GM23338 (cell line): ENCODE data around the gene RASSF4. TPM values are rescaled to one million over a fixed set of nuclear protein-coding genes. Genes with fewer than 3 reads are reported as not detected.

Experiments
- ATAC-seq: fragments of 200-7000 bp; cut with Tn5 transposase; 3 replicates; pipeline ENCODE4 v1.9.1; 2020
- DNase-seq: peaks from one replicate; pipeline ENCODE4 v3.0.0-alpha.2; 2015; ENCODE audit warnings: low spot score
- H2AFZ ChIP-seq: fragments of 200-600 bp; sonication (generic); 2 replicates; pipeline ENCODE4 v1.8.0; 2016; ENCODE audit warnings: antibody characterized with exemption, mild to moderate bottlenecking, moderate library complexity
- H3F3A ChIP-seq: fragments of 200-600 bp; sonication (generic); replicated peaks from 2 replicates; pipeline ENCODE4 v1.8.0; 2017; ENCODE audit warnings: antibody characterized with exemption, mixed run types, low read depth
- H3K27ac ChIP-seq: fragments of 200-600 bp; sonication (generic); 2 replicates; pipeline ENCODE4 v1.6.1; 2016; ENCODE audit warnings: low read depth
- H3K27me3 ChIP-seq: fragments of 200-600 bp; sonication (generic); 2 replicates; pipeline ENCODE4 v1.8.0; 2016; ENCODE audit warnings: mild to moderate bottlenecking, mixed run types, moderate library complexity; ENCODE audit not compliant: insufficient read depth
- H3K36me3 ChIP-seq: fragments of 200-600 bp; sonication (generic); 2 replicates; pipeline ENCODE4 v1.8.0; 2016; ENCODE audit warnings: mild to moderate bottlenecking; ENCODE audit not compliant: insufficient read depth
- H3K4me1 ChIP-seq: fragments of 200-600 bp; sonication (generic); 2 replicates; pipeline ENCODE4 v1.8.0; 2016; ENCODE audit warnings: mild to moderate bottlenecking, moderate library complexity; ENCODE audit not compliant: insufficient read depth
- H3K4me2 ChIP-seq: fragments of 200-600 bp; sonication (generic); 2 replicates; pipeline ENCODE4 v1.7.1; 2017; ENCODE audit warnings: mixed run types
- H3K4me3 ChIP-seq: fragments of 200-600 bp; sonication (generic); 2 replicates; pipeline ENCODE4 v1.6.1; 2016; ENCODE audit warnings: mixed run types
- H3K79me2 ChIP-seq: fragments of 200-600 bp; sonication (generic); replicated peaks from 2 replicates; pipeline ENCODE4 v1.8.0; 2017; ENCODE audit warnings: mild to moderate bottlenecking; ENCODE audit not compliant: insufficient read depth
- H3K9me2 ChIP-seq: fragments of 200-600 bp; sonication (generic); 2 replicates; pipeline ENCODE4 v1.8.0; 2017; ENCODE audit not compliant: insufficient read depth
- H4K20me1 ChIP-seq: fragments of 200-600 bp; sonication (generic); replicated peaks from 2 replicates; pipeline ENCODE4 v1.8.0; 2017; ENCODE audit warnings: mild to moderate bottlenecking; ENCODE audit not compliant: insufficient read depth
- H3K27ac Mint-ChIP-seq: 2 replicates; pipeline ENCODE4 v1.8.0; 2020; ENCODE audit warnings: inconsistent platforms, mild to moderate bottlenecking, moderate library complexity, mixed read lengths
- H3K27me3 Mint-ChIP-seq: 3 replicates; pipeline ENCODE4 v1.8.0; 2022; ENCODE audit warnings: low read depth, mild to moderate bottlenecking, moderate library complexity, mixed read lengths, inconsistent platforms; ENCODE audit not compliant: insufficient read depth, poor library complexity
- H3K36me3 Mint-ChIP-seq: 3 replicates; pipeline ENCODE4 v1.8.0; 2021; ENCODE audit warnings: low read depth, mild to moderate bottlenecking, inconsistent platforms, moderate library complexity, mixed read lengths
- H3K4me1 Mint-ChIP-seq: 3 replicates; pipeline ENCODE4 v1.8.0; 2020; ENCODE audit warnings: mild to moderate bottlenecking, inconsistent platforms, mixed read lengths
- H3K4me3 Mint-ChIP-seq: 3 replicates; pipeline ENCODE4 v1.8.0; 2021; ENCODE audit warnings: moderate library complexity, mild to moderate bottlenecking, inconsistent platforms, mixed read lengths
- H3K9me3 Mint-ChIP-seq: 3 replicates; pipeline ENCODE4 v1.8.0; 2020; ENCODE audit warnings: moderate library complexity, mild to moderate bottlenecking, inconsistent platforms, mixed read lengths
- CREB1 ChIP-seq: fragments of 250-450 bp; sonication (Bioruptor Pico); IDR thresholded peaks from 2 replicates; pipeline ENCODE4 v1.5.0; 2020; ENCODE audit warnings: low read depth, mild to moderate bottlenecking, moderate library complexity
- EZH2 ChIP-seq: fragments of 200-600 bp; sonication (generic); IDR thresholded peaks from one replicate; pipeline ENCODE4 v1.8.0; 2017; ENCODE audit warnings: antibody characterized with exemption, mild to moderate bottlenecking, low read depth; ENCODE audit not compliant: unreplicated experiment
- JUNB ChIP-seq: IDR thresholded peaks from one replicate; pipeline ENCODE4 v1.6.1; 2016; ENCODE audit warnings: antibody characterized with exemption; ENCODE audit not compliant: unreplicated experiment
- NANOG ChIP-seq: IDR thresholded peaks from 2 replicates; pipeline ENCODE4 v1.6.1; 2016; ENCODE audit warnings: antibody characterized with exemption, borderline replicate concordance
- STAT1 ChIP-seq: IDR thresholded peaks from one replicate; pipeline ENCODE4 v1.6.1; 2016; ENCODE audit warnings: antibody characterized with exemption; ENCODE audit not compliant: unreplicated experiment
- ZNF114 ChIP-seq: fragments of 250-450 bp; sonication (Bioruptor Pico); IDR thresholded peaks from 2 replicates; pipeline ENCODE4 v1.5.0; 2020; ENCODE audit warnings: mild to moderate bottlenecking, moderate library complexity
- ZNF331 ChIP-seq: fragments of 250-450 bp; sonication (Bioruptor Pico); IDR thresholded peaks from 2 replicates; pipeline ENCODE4 v1.5.0; 2020; ENCODE audit warnings: low read depth, mild to moderate bottlenecking, moderate library complexity
- polyA plus RNA-seq: library from polyadenylated mRNA; unstranded; fragments of >200 nt; fragmentation: Nextera tagmentation; extraction: Ambion mirVana; gene quantifications from 2 replicates; pipeline ENCODE4 v1.2.1, GENCODE V29; 2016
- total RNA-seq: library from RNA; depleted of rRNA; stranded (reverse); fragments of >200 nt; shearing (Covaris generic); gene quantifications from 2 replicates; pipeline ENCODE4 v1.2.3, GENCODE V29; 2014
- TF ChIP-seq, protein P1 (sequence below), 2 experiments: fragments of 200-600 bp in 1 of 2; sonication (generic) in 1 of 2; conservative IDR thresholded peaks; 2 replicates each; pipeline versions ENCODE4 v1.5.1 to v1.6.1; 2016 to 2017; ENCODE audit warnings: antibody characterized with exemption in 2 of 2, low read depth in 2 of 2, mild to moderate bottlenecking in 2 of 2, moderate library complexity in 1 of 2
- TF ChIP-seq, protein P2 (sequence below): IDR thresholded peaks from 2 replicates; pipeline ENCODE4 v1.6.1; 2016; ENCODE audit warnings: antibody characterized with exemption
- TF ChIP-seq, protein P3 (sequence below): fragments of 250-450 bp; sonication (Bioruptor Pico); IDR thresholded peaks from 2 replicates; pipeline ENCODE4 v1.5.0; 2020; ENCODE audit warnings: mild to moderate bottlenecking, moderate library complexity

The RASSF4 gene
- total and polyA plus RNA-seq, 2 experiments from 2014 or later: 12.4 to 13.6 TPM

DNA sequence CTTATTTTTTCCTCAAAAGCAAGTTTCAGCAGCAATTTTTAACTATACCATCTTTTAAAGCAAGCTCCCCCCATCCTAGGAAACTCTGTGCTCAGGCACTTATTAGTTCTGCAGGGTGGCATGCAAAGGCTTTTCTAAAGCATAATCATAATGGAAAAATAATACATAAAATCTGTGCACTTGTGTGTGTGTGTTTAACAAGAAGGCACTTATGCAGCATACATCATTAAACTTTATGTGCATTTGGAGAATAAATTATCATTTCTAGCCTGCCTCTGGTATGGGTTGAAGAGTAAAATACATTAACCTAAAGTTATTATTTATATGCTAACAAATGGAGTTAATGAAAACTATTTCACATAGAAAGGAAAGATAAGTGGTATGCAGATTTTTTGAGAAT lies 5.6 kb upstream of the RASSF4 start:
- DNase-seq (no peak), ATAC-seq (no peak)
- Histone ChIP-seq H3K79me2 (no peaks in the 10 kb centered on the region), H2AFZ (no peak overlapping the region), H3F3A (no peaks in the 10 kb centered on the region), H3K36me3 (no peaks in the 10 kb centered on the region), H3K27me3 (no peaks in the 10 kb centered on the region), H3K9me2 (no peaks in the 10 kb centered on the region), H3K4me2 (no peak overlapping the region), H4K20me1 (no peaks in the 10 kb centered on the region), H3K27ac (no peak overlapping the region), H3K4me1 (peaks cover 20% of the 10 kb centered on the region), H3K4me3 (no peak overlapping the region)
- H3K36me3 Mint-ChIP-seq: peaks cover 11% of the 10 kb centered on the region; the same call in 2 of the 3 replicates
- H3K9me3 Mint-ChIP-seq: no peaks in the 10 kb centered on the region; the same call in 2 of the 3 replicates
- no peak overlapping the region for H3K4me3 Mint-ChIP-seq
- H3K4me1 Mint-ChIP-seq: peaks cover 33% of the 10 kb centered on the region
- peaks cover 4% of the 10 kb centered on the region for H3K27me3 Mint-ChIP-seq
- H3K27ac Mint-ChIP-seq: no peak overlapping the region
- TF ChIP-seq ZNF114 (CRISPR knock-in tag) (no peak), STAT1 (no peak), ZNF331 (no peak), EZH2 (no peak), NANOG (no peak), JUNB (no peak), CREB1 (CRISPR knock-in tag) (no peak)
- TF ChIP-seq, protein P1, sequence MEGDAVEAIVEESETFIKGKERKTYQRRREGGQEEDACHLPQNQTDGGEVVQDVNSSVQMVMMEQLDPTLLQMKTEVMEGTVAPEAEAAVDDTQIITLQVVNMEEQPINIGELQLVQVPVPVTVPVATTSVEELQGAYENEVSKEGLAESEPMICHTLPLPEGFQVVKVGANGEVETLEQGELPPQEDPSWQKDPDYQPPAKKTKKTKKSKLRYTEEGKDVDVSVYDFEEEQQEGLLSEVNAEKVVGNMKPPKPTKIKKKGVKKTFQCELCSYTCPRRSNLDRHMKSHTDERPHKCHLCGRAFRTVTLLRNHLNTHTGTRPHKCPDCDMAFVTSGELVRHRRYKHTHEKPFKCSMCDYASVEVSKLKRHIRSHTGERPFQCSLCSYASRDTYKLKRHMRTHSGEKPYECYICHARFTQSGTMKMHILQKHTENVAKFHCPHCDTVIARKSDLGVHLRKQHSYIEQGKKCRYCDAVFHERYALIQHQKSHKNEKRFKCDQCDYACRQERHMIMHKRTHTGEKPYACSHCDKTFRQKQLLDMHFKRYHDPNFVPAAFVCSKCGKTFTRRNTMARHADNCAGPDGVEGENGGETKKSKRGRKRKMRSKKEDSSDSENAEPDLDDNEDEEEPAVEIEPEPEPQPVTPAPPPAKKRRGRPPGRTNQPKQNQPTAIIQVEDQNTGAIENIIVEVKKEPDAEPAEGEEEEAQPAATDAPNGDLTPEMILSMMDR (conservative IDR thresholded peaks at IDR 0.05; ENCODE audit: low read depth in 2 of 2): no peak
- TF ChIP-seq, protein P2, sequence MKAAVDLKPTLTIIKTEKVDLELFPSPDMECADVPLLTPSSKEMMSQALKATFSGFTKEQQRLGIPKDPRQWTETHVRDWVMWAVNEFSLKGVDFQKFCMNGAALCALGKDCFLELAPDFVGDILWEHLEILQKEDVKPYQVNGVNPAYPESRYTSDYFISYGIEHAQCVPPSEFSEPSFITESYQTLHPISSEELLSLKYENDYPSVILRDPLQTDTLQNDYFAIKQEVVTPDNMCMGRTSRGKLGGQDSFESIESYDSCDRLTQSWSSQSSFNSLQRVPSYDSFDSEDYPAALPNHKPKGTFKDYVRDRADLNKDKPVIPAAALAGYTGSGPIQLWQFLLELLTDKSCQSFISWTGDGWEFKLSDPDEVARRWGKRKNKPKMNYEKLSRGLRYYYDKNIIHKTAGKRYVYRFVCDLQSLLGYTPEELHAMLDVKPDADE: no peak
- TF ChIP-seq, protein P3, sequence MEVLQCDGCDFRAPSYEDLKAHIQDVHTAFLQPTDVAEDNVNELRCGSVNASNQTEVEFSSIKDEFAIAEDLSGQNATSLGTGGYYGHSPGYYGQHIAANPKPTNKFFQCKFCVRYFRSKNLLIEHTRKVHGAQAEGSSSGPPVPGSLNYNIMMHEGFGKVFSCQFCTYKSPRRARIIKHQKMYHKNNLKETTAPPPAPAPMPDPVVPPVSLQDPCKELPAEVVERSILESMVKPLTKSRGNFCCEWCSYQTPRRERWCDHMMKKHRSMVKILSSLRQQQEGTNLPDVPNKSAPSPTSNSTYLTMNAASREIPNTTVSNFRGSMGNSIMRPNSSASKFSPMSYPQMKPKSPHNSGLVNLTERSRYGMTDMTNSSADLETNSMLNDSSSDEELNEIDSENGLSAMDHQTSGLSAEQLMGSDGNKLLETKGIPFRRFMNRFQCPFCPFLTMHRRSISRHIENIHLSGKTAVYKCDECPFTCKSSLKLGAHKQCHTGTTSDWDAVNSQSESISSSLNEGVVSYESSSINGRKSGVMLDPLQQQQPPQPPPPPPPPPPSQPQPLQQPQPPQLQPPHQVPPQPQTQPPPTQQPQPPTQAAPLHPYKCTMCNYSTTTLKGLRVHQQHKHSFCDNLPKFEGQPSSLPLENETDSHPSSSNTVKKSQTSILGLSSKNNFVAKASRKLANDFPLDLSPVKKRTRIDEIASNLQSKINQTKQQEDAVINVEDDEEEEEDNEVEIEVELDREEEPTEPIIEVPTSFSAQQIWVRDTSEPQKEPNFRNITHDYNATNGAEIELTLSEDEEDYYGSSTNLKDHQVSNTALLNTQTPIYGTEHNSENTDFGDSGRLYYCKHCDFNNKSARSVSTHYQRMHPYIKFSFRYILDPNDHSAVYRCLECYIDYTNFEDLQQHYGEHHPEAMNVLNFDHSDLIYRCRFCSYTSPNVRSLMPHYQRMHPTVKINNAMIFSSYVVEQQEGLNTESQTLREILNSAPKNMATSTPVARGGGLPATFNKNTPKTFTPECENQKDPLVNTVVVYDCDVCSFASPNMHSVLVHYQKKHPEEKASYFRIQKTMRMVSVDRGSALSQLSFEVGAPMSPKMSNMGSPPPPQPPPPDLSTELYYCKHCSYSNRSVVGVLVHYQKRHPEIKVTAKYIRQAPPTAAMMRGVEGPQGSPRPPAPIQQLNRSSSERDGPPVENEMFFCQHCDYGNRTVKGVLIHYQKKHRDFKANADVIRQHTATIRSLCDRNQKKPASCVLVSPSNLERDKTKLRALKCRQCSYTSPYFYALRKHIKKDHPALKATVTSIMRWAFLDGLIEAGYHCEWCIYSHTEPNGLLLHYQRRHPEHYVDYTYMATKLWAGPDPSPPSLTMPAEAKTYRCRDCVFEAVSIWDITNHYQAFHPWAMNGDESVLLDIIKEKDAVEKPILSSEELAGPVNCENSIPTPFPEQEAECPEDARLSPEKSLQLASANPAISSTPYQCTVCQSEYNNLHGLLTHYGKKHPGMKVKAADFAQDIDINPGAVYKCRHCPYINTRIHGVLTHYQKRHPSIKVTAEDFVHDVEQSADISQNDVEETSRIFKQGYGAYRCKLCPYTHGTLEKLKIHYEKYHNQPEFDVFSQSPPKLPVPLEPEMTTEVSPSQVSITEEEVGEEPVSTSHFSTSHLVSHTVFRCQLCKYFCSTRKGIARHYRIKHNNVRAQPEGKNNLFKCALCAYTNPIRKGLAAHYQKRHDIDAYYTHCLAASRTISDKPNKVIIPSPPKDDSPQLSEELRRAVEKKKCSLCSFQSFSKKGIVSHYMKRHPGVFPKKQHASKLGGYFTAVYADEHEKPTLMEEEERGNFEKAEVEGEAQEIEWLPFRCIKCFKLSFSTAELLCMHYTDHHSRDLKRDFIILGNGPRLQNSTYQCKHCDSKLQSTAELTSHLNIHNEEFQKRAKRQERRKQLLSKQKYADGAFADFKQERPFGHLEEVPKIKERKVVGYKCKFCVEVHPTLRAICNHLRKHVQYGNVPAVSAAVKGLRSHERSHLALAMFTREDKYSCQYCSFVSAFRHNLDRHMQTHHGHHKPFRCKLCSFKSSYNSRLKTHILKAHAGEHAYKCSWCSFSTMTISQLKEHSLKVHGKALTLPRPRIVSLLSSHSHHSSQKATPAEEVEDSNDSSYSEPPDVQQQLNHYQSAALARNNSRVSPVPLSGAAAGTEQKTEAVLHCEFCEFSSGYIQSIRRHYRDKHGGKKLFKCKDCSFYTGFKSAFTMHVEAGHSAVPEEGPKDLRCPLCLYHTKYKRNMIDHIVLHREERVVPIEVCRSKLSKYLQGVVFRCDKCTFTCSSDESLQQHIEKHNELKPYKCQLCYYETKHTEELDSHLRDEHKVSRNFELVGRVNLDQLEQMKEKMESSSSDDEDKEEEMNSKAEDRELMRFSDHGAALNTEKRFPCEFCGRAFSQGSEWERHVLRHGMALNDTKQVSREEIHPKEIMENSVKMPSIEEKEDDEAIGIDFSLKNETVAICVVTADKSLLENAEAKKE (CRISPR knock-in tag): no peak
